GM12878 (cell line): ENCODE data around the gene CARD19. TPM values are rescaled to one million over a fixed set of nuclear protein-coding genes. Genes with fewer than 3 reads are reported as not detected.
"Not testable (repeated sequence)": the region's sequence is repeated elsewhere in the genome, so short reads cannot be mapped to it uniquely, and the experiment has no call there.

Experiments used
- ATAC-seq: fragments of 200-7000 bp; cut with Tn5 transposase; 3 replicates; pipeline ENCODE4 v1.9.1; 2020; ENCODE audit warnings: mild to moderate bottlenecking, moderate library complexity
- BruUV-seq: library from RNA; stranded (reverse); fragments of 400-500 nt; replicated peaks from 2 replicates; lab custom pipeline; 2021; lab: Mats Ljungman, UMichigan
- CTCF ChIA-PET: fragments of 300-600 bp; sonication (Branson Sonifier 250); formaldehyde crosslinking; extraction: SDS; loops from one replicate; lab custom pipeline; 2021; ENCODE audit warnings: inconsistent platforms; lab: Yijun Ruan, JAX
- POLR2A ChIA-PET: fragments of 350-600 bp; formaldehyde crosslinking; extraction: SDS; loops from one replicate; lab custom pipeline; 2021; ENCODE audit warnings: inconsistent platforms; lab: Charles Lee
- RAD21 ChIA-PET: fragments of 300-600 bp; sonication (Branson Sonifier 250); formaldehyde crosslinking; loops from one replicate; lab custom pipeline; 2023; ENCODE audit warnings: antibody characterized with exemption; ENCODE audit not compliant: unreplicated experiment; lab: Charles Lee
- SMC1A ChIA-PET: fragments of 300-600 bp; sonication (Branson Sonifier 250); formaldehyde crosslinking; loops from one replicate; lab custom pipeline; 2023; ENCODE audit not compliant: unreplicated experiment, uncharacterized antibody; lab: Charles Lee
- DNase-seq: peaks from one replicate; pipeline ENCODE4 v3.0.0-alpha.2; 2011; ENCODE audit warnings: low read depth, low spot score
- FAIRE-seq: peaks from 3 replicates; lab custom pipeline; 2011; peaks lifted over from hg19 to GRCh38; lab: Jason Lieb, UNC
- H2AFZ ChIP-seq: 2 replicates; pipeline ENCODE4 v1.6.0; 2011; ENCODE audit warnings: low read depth, low read length, control low read depth; ENCODE audit not compliant: control insufficient read depth
- H3K27ac ChIP-seq: 2 replicates; pipeline ENCODE4 v1.5.1; 2011; ENCODE audit warnings: control low read depth; ENCODE audit not compliant: control insufficient read depth, insufficient read depth
- H3K27me3 ChIP-seq, 2 experiments: replicated peaks in 1 of 2; 2 replicates each; pipeline versions ENCODE4 v1.6.0 to v1.6.1; 2011; ENCODE audit warnings: low read length in 1 of 2; ENCODE audit not compliant: control insufficient read depth in 2 of 2, insufficient read depth in 2 of 2
- H3K36me3 ChIP-seq, 2 experiments: 2 replicates each; pipeline ENCODE4 v1.5.1; 2011; ENCODE audit warnings: low read length in 1 of 2; ENCODE audit not compliant: control insufficient read depth in 2 of 2, insufficient read depth in 2 of 2
- H3K4me1 ChIP-seq: 2 replicates; pipeline ENCODE4 v1.6.1; 2011; ENCODE audit warnings: mild to moderate bottlenecking, low read length, moderate library complexity, mixed read lengths; ENCODE audit not compliant: control insufficient read depth, insufficient read depth
- H3K4me2 ChIP-seq: 2 replicates; pipeline ENCODE4 v1.6.0; 2011; ENCODE audit warnings: control low read depth; ENCODE audit not compliant: control insufficient read depth, insufficient read depth
- H3K4me3 ChIP-seq: fragments of 200-600 bp; sonication (generic); 2 replicates; pipeline ENCODE4 v1.5.1; 2016
- H3K79me2 ChIP-seq: 2 replicates; pipeline ENCODE4 v1.6.0; 2011; ENCODE audit warnings: low read length; ENCODE audit not compliant: control insufficient read depth, insufficient read depth
- H3K9ac ChIP-seq: 2 replicates; pipeline ENCODE4 v1.8.0; 2011; ENCODE audit warnings: low read length, control low read depth, mixed read lengths; ENCODE audit not compliant: control insufficient read depth, insufficient read depth
- H3K9me3 ChIP-seq: replicated peaks from 3 replicates; pipeline ENCODE4 v1.5.1; 2011; ENCODE audit warnings: mild to moderate bottlenecking, low read length; ENCODE audit not compliant: control insufficient read depth, insufficient read depth
- H4K20me1 ChIP-seq: 2 replicates; pipeline ENCODE4 v1.6.0; 2011; ENCODE audit not compliant: control insufficient read depth, insufficient read depth
- CBX3 ChIP-seq: fragments of 200-600 bp; sonication (generic); IDR thresholded peaks from 2 replicates; pipeline ENCODE4 v1.6.1; 2016; ENCODE audit warnings: low read depth, borderline replicate concordance
- MYB ChIP-seq: fragments of 150-350 bp; IDR thresholded peaks from 2 replicates; pipeline ENCODE4 v1.6.1; 2014; ENCODE audit warnings: mild to moderate bottlenecking, low read depth, low read length, borderline replicate concordance
- SIN3A ChIP-seq: IDR thresholded peaks from 2 replicates; pipeline ENCODE4 v1.6.1; 2012; ENCODE audit warnings: low read depth, low read length, improper control_type of control experiment
- USF1 ChIP-seq: IDR thresholded peaks from 2 replicates; pipeline ENCODE4 v1.6.1; 2011; ENCODE audit warnings: borderline replicate concordance, low read depth, mild to moderate bottlenecking, moderate library complexity, mixed read lengths, low read length; ENCODE audit not compliant: insufficient read depth; ENCODE audit errors: extremely low read length
- WGBS: methylation state at CpG from one replicate; pipeline ENCODE4 v1.1.6; 2016; ENCODE audit warnings: low lambda C conversion rate; ENCODE audit not compliant: insufficient replicate concordance, insufficient coverage; ENCODE audit errors: missing lambda C conversion rate; 5-methylcytosine and 5-hydroxymethylcytosine counted together
- in situ Hi-C: fragments of 300-500 bp; cut with MboI; formaldehyde crosslinking; loops from 9 replicates; pipeline ENCODE4 v1.14.3; 2018; ENCODE audit warnings: mixed read lengths
- intact Hi-C: fragments of 100-400 bp; cut with micrococcal nuclease; formaldehyde crosslinking; loops from one replicate; pipeline ENCODE4 v1.14.2; 2022; ENCODE audit not compliant: unreplicated experiment
- polyA plus RNA-seq, 11 experiments: library from polyadenylated mRNA; depleted of rRNA in 4 of 11; unstranded in 6 of 11; stranded (reverse) in 5 of 11; fragments of >200 nt; fragmentation: Nextera tagmentation in 4 of 11; fragmentation: Illumina TruSeq in 1 of 11; extraction: Ambion mirVana in 4 of 11; extraction: Trizol in 1 of 11; gene quantifications; 1 replicate in 1 of 11; 2 replicates in 10 of 11; pipeline versions ENCODE4 v1.2.1 to v1.2.3, GENCODE V29; 2011 to 2016; ENCODE audit warnings: inconsistent platforms in 2 of 11, missing spikeins in 2 of 11, low read depth in 1 of 11
- total RNA-seq, 4 experiments: library from RNA; depleted of rRNA in 3 of 4; stranded (reverse); fragments of >200 nt in 3 of 4; fragmentation: Illumina TruSeq in 1 of 4; extraction: Trizol in 1 of 4; gene quantifications; 2 replicates each; pipeline versions ENCODE4 v1.2.1 to v1.2.3, GENCODE V29; 2013 to 2021

Gene CARD19
- total and polyA plus RNA-seq, 10 of the 15 experiments (the other 5 are each of a cell fraction or from before 2014, with no cell fraction given), result 0.61 to 41.6 (median 19.9) TPM

GRCh38 chr9:93117521-93117920 lies 21.5 kb downstream of the CARD19 start:
- H3K4me3 ChIP-seq, H3K9me3 ChIP-seq, H3K27me3 ChIP-seq, H3K79me2 ChIP-seq, FAIRE-seq, H3K4me2 ChIP-seq, in situ Hi-C loops, H4K20me1 ChIP-seq, H3K36me3 ChIP-seq, H3K9ac ChIP-seq, H3K27ac ChIP-seq, RAD21 ChIA-PET, BruUV-seq, H2AFZ ChIP-seq, ATAC-seq, intact Hi-C loops, DNase-seq: not testable (repeated sequence)
- H3K4me1 ChIP-seq, result peaks cover 12% of the 10 kb centered on the region
- WGBS, result 74% methylated on average over 8 of the region's 9 CpGs
- CTCF ChIA-PET, result interaction anchor here (0.6 kb wide), 1 partner anchor 442 kb away, joined by 3 read pairs; no protein-coding TSS in a partner anchor
- POLR2A ChIA-PET, result interaction anchor here (0.6 kb wide), 1 partner anchor 164 kb away, joined by 3 read pairs; no protein-coding TSS in a partner anchor
- SMC1A ChIA-PET, result interaction anchor here (0.7 to 1.3 kb wide), 2 partner anchors 53 to 144 kb away, joined by 3 to 5 read pairs; no protein-coding TSS in a partner anchor

- ATAC-seq (no peak), FAIRE-seq (no peak), DNase-seq (no peak)
- Histone ChIP-seq H3K9me3 (no peaks in the 10 kb centered on the region), H2AFZ (no peak overlapping the region), H3K4me3 (no peak overlapping the region), H3K27me3 (no peaks in the 10 kb centered on the region), H3K9ac (no peak overlapping the region), H3K4me1 (peaks cover 12% of the 10 kb centered on the region), H3K79me2 (no peaks in the 10 kb centered on the region), H3K27ac (no peak overlapping the region), H3K36me3 (peaks cover 0 to 7% of the 10 kb centered on the region in 2 experiments; a peak in 2 of 4 replicates), H3K4me2 (no peak overlapping the region), H4K20me1 (no peaks in the 10 kb centered on the region)
- BruUV-seq, result no TSS peak
- in situ Hi-C loops (no loop called here), intact Hi-C loops (no loop called here)
- TF ChIP-seq CBX3, result no peak
- TF ChIP-seq MYB, result no peak
- TF ChIP-seq USF1, result no peak
- no peak for TF ChIP-seq SIN3A
- RAD21 ChIA-PET, result interaction anchor here (0.9 kb wide), 1 partner anchor 9 kb away, joined by 4 read pairs; no protein-coding TSS in a partner anchor
- SMC1A ChIA-PET, result interaction anchor here (0.7 to 2.7 kb wide), 5 partner anchors 10 to 339 kb away, joined by 3 to 12 read pairs (median 3); no protein-coding TSS in a partner anchor
- WGBS, result 85% methylated on average over 12 of the region's 12 CpGs
- POLR2A ChIA-PET, result interaction anchor here (0.6 kb wide), 1 partner anchor 164 kb away, joined by 3 read pairs; no protein-coding TSS in a partner anchor
- CTCF ChIA-PET, result interaction anchor here (1.0 to 2.8 kb wide), 3 partner anchors 9 to 128 kb away, joined by 3 to 35 read pairs (median 3); no protein-coding TSS in a partner anchor
These were observed 22.2 kb downstream of the CARD19 start for GRCh38 chr9:93117924-93118862.
